Left kidney (tissue), 2 donors: ENCODE results near the gene FAM222A. TPM values are rescaled to one million over a fixed set of nuclear protein-coding genes. Genes with fewer than 3 reads are reported as not detected.

Source experiments
- DNase-seq: peaks from one replicate; pipeline ENCODE4 v3.0.0-alpha.2; 2013
- polyA plus RNA-seq: library from polyadenylated mRNA; unstranded; fragments of 120-200 nt; gene quantifications from one replicate; pipeline ENCODE4 v1.2.1, GENCODE V29; 2013; ENCODE audit not compliant: insufficient read length

The FAM222A gene
- polyA plus RNA-seq, 1 donor, result 6.5 TPM

- no peak for DNase-seq
Measured at GRCh38 chr12:109772622-109773321, 59.1 kb downstream of the FAM222A start.

GRCh38 chr12:109773384-109774011 is 59.9 kb downstream of the FAM222A start:
- DNase-seq, result no peak

- DNase-seq, result peak; percentile 63
Measured at GRCh38 chr12:109775172-109775881, 61.7 kb downstream of the FAM222A start.

GRCh38 chr12:109776624-109777023 is 63.0 kb downstream of the FAM222A start:
- DNase-seq, result no peak

- DNase-seq, result no peak
Measured at GRCh38 chr12:109777544-109777943, 63.9 kb downstream of the FAM222A start.

- DNase-seq, result no peak
Measured at GRCh38 chr12:109778684-109779083, 65.1 kb downstream of the FAM222A start.

GRCh38 chr12:109779382-109779781 is 65.8 kb downstream of the FAM222A start:
- no peak for DNase-seq

- no peak for DNase-seq
Measured at GRCh38 chr12:109781668-109782325, 68.2 kb downstream of the FAM222A start.

GRCh38 chr12:109782326-109782703 is 68.7 kb downstream of the FAM222A start:
- no peak for DNase-seq

GRCh38 chr12:109783135-109783964 is 69.7 kb downstream of the FAM222A start:
- DNase-seq, result no peak

- DNase-seq, result no peak
Measured at GRCh38 chr12:109783965-109784244, 70.3 kb downstream of the FAM222A start.

- DNase-seq, result no peak
Measured at GRCh38 chr12:109785854-109786253, 72.2 kb downstream of the FAM222A start.

- no peak for DNase-seq
Measured at GRCh38 chr12:109786799-109787198, 73.2 kb downstream of the FAM222A start.

GRCh38 chr12:109789526-109790048 is 76.0 kb downstream of the FAM222A start:
- no peak for DNase-seq

- no peak for DNase-seq
Measured at GRCh38 chr12:109792992-109793391, 79.4 kb downstream of the FAM222A start.

GRCh38 chr12:109793411-109793810 is 79.8 kb downstream of the FAM222A start:
- no peak for DNase-seq

GRCh38 chr12:109793826-109794501 is 80.3 kb downstream of the FAM222A start:
- no peak for DNase-seq

GRCh38 chr12:109795023-109795422 is 81.4 kb downstream of the FAM222A start:
- no peak for DNase-seq

GRCh38 chr12:109796057-109796456 is 82.4 kb downstream of the FAM222A start:
- DNase-seq, result no peak

- no peak for DNase-seq
Measured at GRCh38 chr12:109797905-109798669, 84.5 kb downstream of the FAM222A start.
